HepG2 (cell line): ENCODE data around the gene ZBTB7C. TPM values are rescaled to one million over a fixed set of nuclear protein-coding genes. Genes with fewer than 3 reads are reported as not detected.

Experiments used
- ATAC-seq: fragments of 200-7000 bp; cut with Tn5 transposase; 3 replicates; pipeline ENCODE4 v1.9.1; 2020; ENCODE audit warnings: mild to moderate bottlenecking, moderate library complexity
- BruUV-seq: library from RNA; stranded (reverse); fragments of 400-500 nt; replicated peaks from 2 replicates; lab custom pipeline; 2021; lab: Mats Ljungman, UMichigan
- CTCF ChIA-PET: fragments of 300-600 bp; formaldehyde crosslinking; extraction: SDS; loops from one replicate; lab custom pipeline; 2021; ENCODE audit warnings: low total read pairs, inconsistent platforms, low intra/inter-chr PET ratio; lab: Yijun Ruan, JAX
- POLR2A ChIA-PET: fragments of 350-600 bp; sonication (Branson Sonifier 250); formaldehyde crosslinking; loops from one replicate; lab custom pipeline; 2020; ENCODE audit warnings: antibody characterized with exemption, inconsistent platforms; lab: Yijun Ruan, JAX
- DNase-seq: peaks from one replicate; pipeline ENCODE4 v3.0.0-alpha.2; 2015; ENCODE audit warnings: low spot score
- FAIRE-seq: peaks from 3 replicates; lab custom pipeline; 2011; peaks lifted over from hg19 to GRCh38; lab: Jason Lieb, UNC
- H2AFZ ChIP-seq: one replicate; pipeline ENCODE4 v1.6.1; 2011; ENCODE audit warnings: low read length, inconsistent platforms
- H3K27ac ChIP-seq: fragments of 300-600 bp; 3 replicates; pipeline ENCODE4 v1.8.0; 2011; ENCODE audit warnings: mixed run types, mild to moderate bottlenecking, mixed read lengths, low read length, inconsistent platforms; ENCODE audit not compliant: insufficient read depth; ENCODE audit errors: extremely low read length
- H3K27me3 ChIP-seq, 2 experiments: fragments of 200-600 bp in 1 of 2; 2 replicates in 1 of 2; 3 replicates in 1 of 2; pipeline versions ENCODE4 v1.6.0 to v1.8.0; 2011; ENCODE audit warnings: low read length in 2 of 2, mild to moderate bottlenecking in 2 of 2, moderate library complexity in 2 of 2, inconsistent platforms in 1 of 2; ENCODE audit not compliant: insufficient read depth in 2 of 2, control insufficient read depth in 1 of 2
- H3K36me3 ChIP-seq, 2 experiments: fragments of 200-600 bp in 1 of 2; replicated peaks in 1 of 2; 2 replicates in 1 of 2; 3 replicates in 1 of 2; pipeline versions ENCODE4 v1.5.1 to v1.8.0; 2011; ENCODE audit warnings: low read length in 2 of 2, inconsistent platforms in 1 of 2; ENCODE audit not compliant: insufficient read depth in 2 of 2, control insufficient read depth in 1 of 2
- H3K4me1 ChIP-seq: 2 replicates; pipeline ENCODE4 v1.5.1; 2012; ENCODE audit warnings: low read length, inconsistent platforms; ENCODE audit not compliant: insufficient read depth
- H3K4me2 ChIP-seq: 2 replicates; pipeline ENCODE4 v1.6.0; 2011; ENCODE audit warnings: low read depth, low read length, inconsistent platforms
- H3K4me3 ChIP-seq, 3 experiments: fragments of 200-600 bp in 1 of 3; sonication (generic), shearing (Covaris generic) in 1 of 3; replicated peaks in 1 of 3; 2 replicates each; pipeline ENCODE4 v1.5.1; 2011 to 2016; ENCODE audit warnings: low read length in 3 of 3, inconsistent platforms in 2 of 3, low read depth in 2 of 3, mild to moderate bottlenecking in 2 of 3, control low read depth in 1 of 3, mixed read lengths in 1 of 3; ENCODE audit not compliant: insufficient read depth in 1 of 3
- H3K79me2 ChIP-seq: one replicate; pipeline ENCODE4 v1.6.1; 2011; ENCODE audit warnings: low read length, inconsistent platforms; ENCODE audit not compliant: insufficient read depth
- H3K9ac ChIP-seq: 2 replicates; pipeline ENCODE4 v1.6.0; 2011; ENCODE audit warnings: mild to moderate bottlenecking, low read depth, low read length, inconsistent platforms; ENCODE audit not compliant: insufficient read depth
- H3K9me3 ChIP-seq: 2 replicates; pipeline ENCODE4 v1.5.1; 2012; ENCODE audit warnings: mild to moderate bottlenecking, low read length
- H4K20me1 ChIP-seq: 2 replicates; pipeline ENCODE4 v1.6.0; 2011; ENCODE audit warnings: inconsistent platforms, mild to moderate bottlenecking, low read length, moderate library complexity; ENCODE audit not compliant: insufficient read depth
- ARID5B ChIP-seq: IDR thresholded peaks from 2 replicates; pipeline ENCODE4 v1.4.0; 2020; ENCODE audit warnings: mild to moderate bottlenecking, missing genetic modification reagents
- ATF7 ChIP-seq, 2 experiments: fragments of 450-650 bp in 1 of 2; sonication (generic) in 1 of 2; formaldehyde crosslinking in 1 of 2; IDR thresholded peaks; 2 replicates each; pipeline versions ENCODE4 v1.4.0 to v1.6.1; 2016 to 2020; ENCODE audit warnings: antibody characterized with exemption in 1 of 2, mild to moderate bottlenecking in 1 of 2, missing genetic modification reagents in 1 of 2
- HIVEP1 ChIP-seq: sonication (generic); formaldehyde crosslinking; IDR thresholded peaks from 2 replicates; pipeline ENCODE4 v1.4.0; 2020; ENCODE audit warnings: mild to moderate bottlenecking, missing genetic modification reagents
- HOXA5 ChIP-seq: sonication (generic); formaldehyde crosslinking; IDR thresholded peaks from 2 replicates; pipeline ENCODE4 v1.4.0; 2020; ENCODE audit warnings: missing genetic modification reagents
- IRX3 ChIP-seq: sonication (generic); formaldehyde crosslinking; IDR thresholded peaks from 2 replicates; pipeline ENCODE4 v1.8.1; 2023; ENCODE audit warnings: mild to moderate bottlenecking, low read depth, missing genetic modification reagents, borderline replicate concordance
- MEF2D ChIP-seq: sonication (generic); formaldehyde crosslinking; IDR thresholded peaks from 2 replicates; pipeline ENCODE4 v1.5.1; 2020; ENCODE audit warnings: mild to moderate bottlenecking, missing genetic modification reagents
- PITX1 ChIP-seq: sonication (generic); formaldehyde crosslinking; IDR thresholded peaks from 2 replicates; pipeline ENCODE4 v1.5.1; 2020; ENCODE audit warnings: mild to moderate bottlenecking, missing genetic modification reagents
- ZNF34 ChIP-seq: sonication (generic); formaldehyde crosslinking; IDR thresholded peaks from 2 replicates; pipeline ENCODE4 v1.4.0; 2020; ENCODE audit warnings: mild to moderate bottlenecking, missing genetic modification reagents, borderline replicate concordance
- ZNF546 ChIP-seq: sonication (generic); formaldehyde crosslinking; conservative IDR thresholded peaks from 2 replicates; pipeline ENCODE4 v1.8.1; 2023; ENCODE audit warnings: mild to moderate bottlenecking, missing genetic modification reagents
- ZNF629 ChIP-seq: sonication (generic); formaldehyde crosslinking; conservative IDR thresholded peaks from 2 replicates; pipeline ENCODE4 v1.5.0; 2020; ENCODE audit warnings: missing genetic modification reagents
- ZNF766 ChIP-seq: sonication (generic); formaldehyde crosslinking; IDR thresholded peaks from 2 replicates; pipeline ENCODE4 v1.5.0; 2020; ENCODE audit warnings: missing genetic modification reagents, borderline replicate concordance
- ZXDC ChIP-seq: sonication (generic); formaldehyde crosslinking; IDR thresholded peaks from 2 replicates; pipeline ENCODE4 v1.5.0; 2020; ENCODE audit warnings: mild to moderate bottlenecking, missing genetic modification reagents
- WGBS: methylation state at CpG from one replicate; pipeline ENCODE4 v1.1.6; 2017; ENCODE audit warnings: low lambda C conversion rate; 5-methylcytosine and 5-hydroxymethylcytosine counted together
- in situ Hi-C: cut with HindIII; loops from 2 replicates; pipeline ENCODE4 v1.10.0; 2017; ENCODE audit warnings: low pct_unique_long_range_greater_than_20kb; ENCODE audit not compliant: extremely low pct_ligation_motif_present
- intact Hi-C: fragments of 100-400 bp; cut with micrococcal nuclease; formaldehyde crosslinking; loops from one replicate; pipeline ENCODE4 v1.10.0; 2022; ENCODE audit not compliant: unreplicated experiment
- polyA plus RNA-seq, 8 experiments: library from polyadenylated mRNA; depleted of rRNA in 3 of 8; stranded (reverse) in 7 of 8; unstranded in 1 of 8; fragments of >200 nt; fragmentation: Illumina TruSeq in 4 of 8; extraction: Trizol in 4 of 8; gene quantifications; 2 replicates each; pipeline versions ENCODE4 v1.2.1 to v1.2.3, GENCODE V29; 2011 to 2016; ENCODE audit warnings: low read depth in 4 of 8, missing spikeins in 1 of 8, mixed read lengths in 1 of 8; ENCODE audit not compliant: insufficient read depth in 1 of 8
- total RNA-seq, 5 experiments: library from RNA; depleted of rRNA; stranded (reverse); fragments of >200 nt; fragmentation: Illumina TruSeq; extraction: Trizol; gene quantifications; 2 replicates each; pipeline ENCODE4 v1.2.3, GENCODE V29; 2016; ENCODE audit warnings: low read depth in 1 of 5

Gene ZBTB7C
- total and polyA plus RNA-seq, 2 of the 13 experiments (the other 11 are each of a cell fraction or from before 2014, with no cell fraction given), result 0.01 to 0.04 TPM

- DNase-seq (no peak), FAIRE-seq (no peak), ATAC-seq (no peak)
- no peaks in the 10 kb centered on the region for H3K36me3 ChIP-seq
- no peak overlapping the region for H3K27ac ChIP-seq
- no peak overlapping the region for H3K4me2 ChIP-seq
- in situ Hi-C loops, result no loop called here
- CTCF ChIA-PET, result no interaction called here
- intact Hi-C loops, result no loop called here
- no peak overlapping the region for H3K9ac ChIP-seq
- H3K27me3 ChIP-seq, result peaks cover 0 to 4% of the 10 kb centered on the region in 2 experiments; a peak in 2 of 5 replicates
- no peak overlapping the region for H3K4me3 ChIP-seq
- no peaks in the 10 kb centered on the region for H3K4me1 ChIP-seq
- no peak overlapping the region for H2AFZ ChIP-seq
- POLR2A ChIA-PET, result no interaction called here
- no TSS peak for BruUV-seq
- TF ChIP-seq ZNF766 (CRISPR knock-in tag) (no peak), HIVEP1 (CRISPR knock-in tag) (no peak), ATF7 (IDR thresholded peaks at IDR 0.05) (no peak), ATF7 (CRISPR knock-in tag; IDR thresholded peaks at IDR 0.05) (no peak)
- H3K79me2 ChIP-seq, result no peaks in the 10 kb centered on the region
- H4K20me1 ChIP-seq, result no peaks in the 10 kb centered on the region
- 40% methylated on average over 2 of the region's 4 CpGs for WGBS
- H3K9me3 ChIP-seq, result no peaks in the 10 kb centered on the region
Measured at GRCh38 chr18:48028696-48029095, 380.5 kb downstream of the ZBTB7C start.

- Histone ChIP-seq H3K27me3 (peaks cover 0 to 4% of the 10 kb centered on the region in 2 experiments; a peak in 2 of 5 replicates), H3K4me3 (no peak overlapping the region), H3K36me3 (no peaks in the 10 kb centered on the region), H3K79me2 (no peaks in the 10 kb centered on the region), H2AFZ (no peak overlapping the region), H3K9me3 (no peaks in the 10 kb centered on the region), H3K27ac (no peak overlapping the region), H4K20me1 (no peaks in the 10 kb centered on the region), H3K4me1 (no peaks in the 10 kb centered on the region), H3K9ac (no peak overlapping the region), H3K4me2 (no peak overlapping the region)
- POLR2A ChIA-PET, result no interaction called here
- CTCF ChIA-PET, result no interaction called here
- FAIRE-seq (no peak), ATAC-seq (no peak), DNase-seq (no peak)
- intact Hi-C loops (no loop called here), in situ Hi-C loops (no loop called here)
- WGBS, result 33% methylated on average over 6 of the region's 6 CpGs
- BruUV-seq, result no TSS peak
- no peak for TF ChIP-seq HOXA5
- no peak for TF ChIP-seq IRX3
- no peak for TF ChIP-seq ARID5B
- no peak for TF ChIP-seq ZNF629 (CRISPR knock-in tag)
- no peak for TF ChIP-seq ZNF34
- TF ChIP-seq ZXDC (CRISPR knock-in tag), result no peak
- no peak for TF ChIP-seq ZNF546
- no peak for TF ChIP-seq MEF2D
- no peak for TF ChIP-seq PITX1 (CRISPR knock-in tag)
Measured at GRCh38 chr18:48028081-48028480, 381.1 kb downstream of the ZBTB7C start.
